Endodermal cell (in vitro differentiated cells): ENCODE results near the gene IL24. TPM values are rescaled to one million over a fixed set of nuclear protein-coding genes. Genes with fewer than 3 reads are reported as not detected.
"Not testable (repeated sequence)": the region's sequence is repeated elsewhere in the genome, so short reads cannot be mapped to it uniquely, and the experiment has no call there.

Source experiments
- DNase-seq: peaks from one replicate; pipeline ENCODE4 v3.0.0-alpha.2; 2017
- H3K27ac ChIP-seq: 2 replicates; pipeline ENCODE4 v1.5.1; 2013; ENCODE audit warnings: mild to moderate bottlenecking, low read depth, low read length, moderate library complexity
- H3K27me3 ChIP-seq: 2 replicates; pipeline ENCODE4 v1.6.1; 2013; ENCODE audit warnings: mild to moderate bottlenecking, low read length, moderate library complexity; ENCODE audit not compliant: insufficient read depth, control insufficient read depth, poor library complexity, severe bottlenecking
- H3K36me3 ChIP-seq: 2 replicates; pipeline ENCODE4 v1.7.0; 2013; ENCODE audit warnings: mild to moderate bottlenecking, low read length, moderate library complexity; ENCODE audit not compliant: control insufficient read depth, insufficient read depth
- H3K4me1 ChIP-seq: one replicate; pipeline ENCODE4 v1.7.0; 2013; ENCODE audit warnings: low read length; ENCODE audit not compliant: control insufficient read depth, insufficient read depth
- H3K4me3 ChIP-seq: 2 replicates; pipeline ENCODE4 v1.5.1; 2013; ENCODE audit warnings: mild to moderate bottlenecking, low read length, moderate library complexity
- H3K9ac ChIP-seq: 2 replicates; pipeline ENCODE4 v1.6.1; 2013; ENCODE audit warnings: mild to moderate bottlenecking, low read length, moderate library complexity; ENCODE audit not compliant: poor library complexity, severe bottlenecking; ENCODE audit errors: extremely low read depth
- H3K9me3 ChIP-seq: 2 replicates; pipeline ENCODE4 v1.6.1; 2013; ENCODE audit warnings: mild to moderate bottlenecking, low read length, moderate library complexity; ENCODE audit not compliant: control insufficient read depth
- H3K27ac Mint-ChIP-seq: 2 replicates; pipeline ENCODE4 v1.8.0; 2020; ENCODE audit warnings: mixed read lengths
- H3K27me3 Mint-ChIP-seq: 2 replicates; pipeline ENCODE4 v1.8.0; 2021; ENCODE audit warnings: mild to moderate bottlenecking, mixed read lengths; ENCODE audit not compliant: insufficient read depth
- H3K36me3 Mint-ChIP-seq: 2 replicates; pipeline ENCODE4 v1.8.0; 2020; ENCODE audit warnings: low read depth, mixed read lengths
- H3K4me1 Mint-ChIP-seq: 2 replicates; pipeline ENCODE4 v1.8.0; 2020; ENCODE audit warnings: mixed read lengths
- H3K4me3 Mint-ChIP-seq: 2 replicates; pipeline ENCODE4 v1.8.0; 2020; ENCODE audit warnings: mild to moderate bottlenecking, moderate library complexity, mixed read lengths
- H3K9me3 Mint-ChIP-seq: 2 replicates; pipeline ENCODE4 v1.8.0; 2020; ENCODE audit warnings: mild to moderate bottlenecking, mixed read lengths
- CTCF ChIP-seq: fragments of 200-600 bp; sonication (generic); conservative IDR thresholded peaks from 2 replicates; pipeline ENCODE4 v1.5.0; 2021; ENCODE audit warnings: antibody characterized with exemption, mild to moderate bottlenecking
- WGBS, 2 experiments: methylation state at CpG; one replicate each; pipeline versions ENCODE4 v1.1.5 to v1.1.7; 2013; ENCODE audit warnings: missing lambda C conversion rate in 2 of 2, mixed read lengths in 1 of 2; ENCODE audit not compliant: insufficient coverage in 1 of 2, insufficient read length in 1 of 2; 5-methylcytosine and 5-hydroxymethylcytosine counted together
- total RNA-seq, 2 donors: library from RNA; stranded (reverse); fragmentation: NEBNext Ultra II Directional in 1 of 2; extraction: Animal tissue kit (Norgen Biotek cat#: 25700) in 1 of 2; gene quantifications; 2 replicates in 1 of 2; 3 replicates in 1 of 2; pipeline ENCODE4 v1.2.1, GENCODE V29; 2021

Gene IL24
- total RNA-seq, 2 donors from 2014 or later: not detected

DNA sequence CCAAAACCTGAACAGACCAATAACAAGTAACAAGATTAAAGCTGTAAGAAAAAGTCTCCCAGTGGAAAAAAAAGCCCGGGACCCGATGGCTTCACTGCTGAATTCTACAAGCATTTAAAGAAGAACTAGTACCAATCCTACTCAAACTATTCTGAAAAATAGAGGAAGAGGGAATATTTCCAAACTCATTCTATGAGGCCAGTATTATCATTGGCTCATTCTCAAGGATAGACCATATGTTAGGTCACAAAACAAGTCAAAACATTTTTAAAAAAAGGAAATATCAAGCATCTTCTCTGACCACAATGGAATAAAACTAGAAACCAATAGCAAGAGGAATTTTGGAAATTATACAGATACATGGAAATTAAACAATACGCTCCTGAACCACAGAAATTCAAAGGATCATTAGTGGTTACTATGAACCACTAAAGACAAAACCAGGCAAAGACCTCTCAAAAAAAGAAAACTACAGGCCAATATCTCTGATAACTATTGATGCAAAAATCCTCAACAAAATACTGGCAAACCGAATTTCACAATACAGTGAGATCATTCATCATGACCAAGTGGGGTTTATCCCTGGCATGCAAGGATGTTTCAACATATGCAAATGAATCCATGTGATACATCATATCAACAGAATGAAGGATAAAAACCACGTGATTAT lies 45.8 kb upstream of the IL24 start:
- no peak overlapping the region for H3K4me3 ChIP-seq
- Mint-ChIP-seq H3K27me3 (peaks cover 14% of the 10 kb centered on the region), H3K4me1 (peaks cover 5% of the 10 kb centered on the region), H3K9me3 (peaks cover 21% of the 10 kb centered on the region), H3K4me3 (no peak overlapping the region), H3K36me3 (no peaks in the 10 kb centered on the region), H3K27ac (no peak overlapping the region)
- H3K9me3 ChIP-seq: peaks cover 25% of the 10 kb centered on the region
- no peak overlapping the region for H3K9ac ChIP-seq
- no peaks in the 10 kb centered on the region for H3K4me1 ChIP-seq
- 71 to 100% methylated on average over 2 to 5 of the region's 5 CpGs for WGBS, 2 experiments
- H3K36me3 ChIP-seq: no peaks in the 10 kb centered on the region
- no peaks in the 10 kb centered on the region for H3K27me3 ChIP-seq
- no peak for TF ChIP-seq CTCF
- no peak overlapping the region for H3K27ac ChIP-seq
- no peak for DNase-seq

DNA sequence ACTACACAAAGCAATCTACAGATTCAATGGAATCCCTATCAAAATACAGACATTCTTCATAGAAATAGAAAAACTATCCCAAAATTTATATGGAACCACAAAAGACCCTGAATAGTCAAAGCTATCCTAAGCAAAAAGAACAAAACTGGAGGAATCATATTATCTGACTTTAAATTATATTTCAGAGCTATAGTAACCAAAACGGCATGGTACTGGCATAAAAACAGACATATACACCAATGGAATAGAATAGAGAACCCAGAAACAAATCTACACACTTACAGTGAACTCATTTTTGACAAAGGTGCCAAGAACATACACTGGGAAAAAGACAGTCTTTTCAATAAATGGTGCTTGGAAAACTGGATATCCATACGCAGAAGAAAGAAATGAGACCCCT lies 44.6 kb upstream of the IL24 start:
- WGBS, 2 experiments: 80 to 95% methylated on average over 1 to 2 of the region's 2 CpGs
- Mint-ChIP-seq H3K9me3 (peaks cover 21% of the 10 kb centered on the region), H3K27me3 (peaks cover 14% of the 10 kb centered on the region)
- H3K9me3 ChIP-seq: peaks cover 25% of the 10 kb centered on the region
- not testable (repeated sequence) for H3K27me3 ChIP-seq, H3K4me3 ChIP-seq, H3K27ac ChIP-seq, H3K36me3 Mint-ChIP-seq, H3K9ac ChIP-seq, H3K27ac Mint-ChIP-seq, H3K36me3 ChIP-seq, H3K4me1 ChIP-seq, H3K4me1 Mint-ChIP-seq, H3K4me3 Mint-ChIP-seq, DNase-seq

DNA sequence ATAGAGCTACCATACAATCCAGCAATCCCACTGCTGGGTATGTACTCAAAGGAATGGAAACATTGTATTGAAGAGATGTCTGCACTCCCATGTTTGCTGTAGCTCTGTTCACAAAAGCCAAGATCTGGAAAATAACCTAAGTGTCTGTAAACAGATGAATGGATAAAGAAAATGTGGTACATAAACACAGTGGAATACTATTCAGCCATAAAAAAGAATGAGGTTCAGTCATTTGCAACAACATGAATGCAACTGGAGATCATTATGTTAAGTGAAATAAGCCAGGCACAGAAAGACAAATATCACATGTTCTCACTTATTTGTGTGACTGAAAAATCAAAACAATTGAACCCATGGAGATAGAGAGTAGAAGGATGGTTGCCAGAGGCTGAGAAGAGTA lies 43.5 kb upstream of the IL24 start:
- not testable (repeated sequence) for H3K4me1 ChIP-seq, H3K4me3 ChIP-seq, H3K27me3 ChIP-seq, H3K27ac ChIP-seq, H3K36me3 Mint-ChIP-seq, H3K36me3 ChIP-seq, H3K4me1 Mint-ChIP-seq, H3K9ac ChIP-seq, H3K4me3 Mint-ChIP-seq, DNase-seq, H3K27ac Mint-ChIP-seq
- H3K9me3 ChIP-seq: peaks cover 25% of the 10 kb centered on the region
- Mint-ChIP-seq H3K27me3 (peaks cover 14% of the 10 kb centered on the region), H3K9me3 (peaks cover 21% of the 10 kb centered on the region)

DNA sequence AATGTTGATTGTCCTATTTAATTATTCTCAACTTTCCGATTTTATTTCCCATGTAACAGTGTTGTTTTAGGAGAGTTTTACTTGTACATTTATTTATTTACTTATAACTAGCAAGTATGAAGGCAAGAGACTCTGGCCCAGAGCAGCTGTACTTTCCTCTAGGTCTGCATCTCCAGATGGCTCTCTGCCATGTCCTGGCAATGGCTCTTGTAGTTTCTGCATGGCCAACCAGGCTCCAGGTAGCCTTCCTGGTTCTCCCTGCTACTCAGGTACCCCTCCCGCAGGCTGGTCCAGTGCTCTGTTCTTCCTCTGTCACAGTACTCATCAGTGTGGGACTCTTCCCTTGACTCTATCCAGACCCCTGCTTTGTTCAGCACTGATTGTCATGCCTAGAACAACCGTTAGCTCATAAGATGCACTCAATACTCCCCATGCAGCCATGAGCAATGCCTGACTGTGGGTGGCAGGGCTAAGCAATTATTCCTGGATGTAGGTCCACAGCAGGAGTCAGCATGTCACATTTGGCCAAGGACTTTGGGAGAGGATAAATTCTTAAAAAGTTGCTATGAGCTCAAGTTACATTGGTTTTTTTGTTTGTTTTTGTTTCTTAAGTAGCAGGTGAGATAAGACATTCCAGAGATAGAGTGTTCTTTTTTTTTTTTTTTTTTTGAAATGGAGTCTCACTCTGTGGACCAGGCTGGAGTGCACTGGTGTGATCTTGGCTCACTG lies 42.7 kb upstream of the IL24 start:
- H3K4me3 ChIP-seq: no peak overlapping the region
- no peaks in the 10 kb centered on the region for H3K4me1 ChIP-seq
- H3K27ac Mint-ChIP-seq: no peak overlapping the region
- H3K27me3 Mint-ChIP-seq: peaks cover 16% of the 10 kb centered on the region
- WGBS, 2 experiments: 78 to 82% methylated on average over 2 of the region's 3 CpGs
- H3K9ac ChIP-seq: no peak overlapping the region
- DNase-seq: no peak
- no peaks in the 10 kb centered on the region for H3K36me3 Mint-ChIP-seq
- peaks cover 25% of the 10 kb centered on the region for H3K9me3 ChIP-seq
- H3K36me3 ChIP-seq: no peaks in the 10 kb centered on the region
- H3K27me3 ChIP-seq: peaks cover 7% of the 10 kb centered on the region
- no peak overlapping the region for H3K4me3 Mint-ChIP-seq
- TF ChIP-seq CTCF: no peak
- peaks cover 21% of the 10 kb centered on the region for H3K9me3 Mint-ChIP-seq
- no peak overlapping the region for H3K27ac ChIP-seq
- no peaks in the 10 kb centered on the region for H3K4me1 Mint-ChIP-seq
